AG04450 (cell line): ENCODE measurements around the gene OR2T27. TPM values are rescaled to one million over a fixed set of nuclear protein-coding genes. Genes with fewer than 3 reads are reported as not detected.

ENCODE experiments used
- CTCF ChIA-PET: fragments of 300-600, 350-600 bp; formaldehyde crosslinking; extraction: SDS; loops from one replicate; lab custom pipeline; 2022; ENCODE audit warnings: antibody characterized with exemption, inconsistent platforms; lab: Charles Lee
- POLR2A ChIA-PET: fragments of 350-600 bp; formaldehyde crosslinking; extraction: SDS; loops from one replicate; lab custom pipeline; 2021; ENCODE audit warnings: antibody characterized with exemption, inconsistent platforms; lab: Yijun Ruan, JAX
- DNase-seq: peaks from one replicate; pipeline ENCODE4 v3.0.0-alpha.2; 2011; ENCODE audit warnings: low read depth, low spot score
- H3K27ac ChIP-seq: one replicate; pipeline ENCODE4 v1.5.1; 2012; ENCODE audit warnings: low read depth, low read length, control low read depth
- H3K27me3 ChIP-seq: one replicate; pipeline ENCODE4 v1.6.0; 2012; ENCODE audit warnings: low read length; ENCODE audit not compliant: control insufficient read depth, insufficient read depth
- H3K4me3 ChIP-seq: 2 replicates; pipeline ENCODE4 v1.5.1; 2011; ENCODE audit warnings: mild to moderate bottlenecking, low read depth, low read length, control low read depth
- H3K9me3 ChIP-seq: 2 replicates; pipeline ENCODE4 v1.5.1; 2012; ENCODE audit warnings: low read length; ENCODE audit not compliant: control insufficient read depth, insufficient read depth
- polyA plus RNA-seq: library from polyadenylated mRNA; depleted of rRNA; stranded (reverse); fragments of >200 nt; gene quantifications from 2 replicates; pipeline ENCODE4 v1.2.3, GENCODE V29; 2011
- TF ChIP-seq, protein P1 (sequence below): IDR thresholded peaks from 2 replicates; pipeline ENCODE4 v1.5.1; 2011; ENCODE audit warnings: low read depth, low read length, control low read depth, inconsistent platforms

OR2T27 gene
- polyA plus RNA-seq, 1 experiment = not detected

DNA sequence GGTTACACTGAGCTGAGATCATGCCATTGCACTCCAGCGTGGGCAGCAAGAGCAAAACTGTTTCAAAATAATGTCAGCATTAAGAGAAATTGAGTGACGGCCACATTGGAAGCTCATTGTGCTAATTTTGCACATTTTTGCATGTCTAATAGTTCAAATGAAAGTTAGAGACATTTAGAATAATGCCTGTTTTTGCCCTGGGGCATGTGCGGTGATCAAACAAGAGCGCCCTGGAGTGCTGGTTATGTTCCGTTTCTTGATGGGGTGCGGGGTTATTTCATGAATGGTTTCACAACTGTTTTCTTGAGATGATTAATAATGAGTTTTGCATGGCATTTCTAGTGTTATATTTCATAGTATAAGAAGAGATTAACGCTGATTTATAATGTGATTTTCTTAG lies 33.6 kb downstream of the OR2T27 start:
- Histone ChIP-seq H3K27me3 (no peaks in the 10 kb centered on the region), H3K9me3 (no peaks in the 10 kb centered on the region), H3K4me3 (no peak overlapping the region), H3K27ac (no peak overlapping the region)
- ChIA-PET POLR2A (no interaction called here), CTCF (interaction anchor here (1.1 kb wide), 1 partner anchor 184 kb away, joined by 4 read pairs; no protein-coding TSS in a partner anchor)
- no peak for DNase-seq
- TF ChIP-seq, protein P1, sequence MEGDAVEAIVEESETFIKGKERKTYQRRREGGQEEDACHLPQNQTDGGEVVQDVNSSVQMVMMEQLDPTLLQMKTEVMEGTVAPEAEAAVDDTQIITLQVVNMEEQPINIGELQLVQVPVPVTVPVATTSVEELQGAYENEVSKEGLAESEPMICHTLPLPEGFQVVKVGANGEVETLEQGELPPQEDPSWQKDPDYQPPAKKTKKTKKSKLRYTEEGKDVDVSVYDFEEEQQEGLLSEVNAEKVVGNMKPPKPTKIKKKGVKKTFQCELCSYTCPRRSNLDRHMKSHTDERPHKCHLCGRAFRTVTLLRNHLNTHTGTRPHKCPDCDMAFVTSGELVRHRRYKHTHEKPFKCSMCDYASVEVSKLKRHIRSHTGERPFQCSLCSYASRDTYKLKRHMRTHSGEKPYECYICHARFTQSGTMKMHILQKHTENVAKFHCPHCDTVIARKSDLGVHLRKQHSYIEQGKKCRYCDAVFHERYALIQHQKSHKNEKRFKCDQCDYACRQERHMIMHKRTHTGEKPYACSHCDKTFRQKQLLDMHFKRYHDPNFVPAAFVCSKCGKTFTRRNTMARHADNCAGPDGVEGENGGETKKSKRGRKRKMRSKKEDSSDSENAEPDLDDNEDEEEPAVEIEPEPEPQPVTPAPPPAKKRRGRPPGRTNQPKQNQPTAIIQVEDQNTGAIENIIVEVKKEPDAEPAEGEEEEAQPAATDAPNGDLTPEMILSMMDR = no peak

DNA sequence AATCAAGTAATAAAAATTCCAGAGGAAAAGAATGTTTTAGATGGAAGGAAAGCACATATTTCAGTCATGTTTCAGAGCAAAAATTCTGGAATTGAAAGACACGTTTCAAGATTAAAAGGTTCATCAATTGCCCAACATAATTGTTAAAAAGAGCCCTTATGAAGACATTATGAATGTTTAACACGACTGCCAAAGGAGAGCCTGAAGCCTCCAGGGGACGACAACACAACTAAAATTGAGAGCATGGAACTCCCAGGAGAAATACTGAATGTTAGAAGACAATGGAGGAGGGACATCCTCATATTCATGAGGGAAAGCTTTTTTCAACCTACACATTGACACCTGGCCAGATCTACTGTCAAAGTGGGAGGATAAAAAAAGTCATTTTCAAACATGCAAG lies 36.5 kb downstream of the OR2T27 start:
- ChIA-PET POLR2A (no interaction called here), CTCF (no interaction called here)
- H3K4me3 ChIP-seq = no peak overlapping the region
- H3K27ac ChIP-seq = no peak overlapping the region
- no peak for DNase-seq
- TF ChIP-seq, protein P1 = peak; percentile 22; the same call in 1 of the 2 replicates
- no peaks in the 10 kb centered on the region for H3K9me3 ChIP-seq
- no peaks in the 10 kb centered on the region for H3K27me3 ChIP-seq

- DNase-seq = no peak
- Histone ChIP-seq H3K9me3 (no peaks in the 10 kb centered on the region; the same call in 1 of the 2 replicates), H3K27me3 (no peaks in the 10 kb centered on the region), H3K4me3 (no peak overlapping the region), H3K27ac (no peak overlapping the region)
- TF ChIP-seq, protein P1 = no peak
- POLR2A ChIA-PET = no interaction called here
- CTCF ChIA-PET = no interaction called here
Observed at GRCh38 chr1:248618119-248618518, 37.2 kb downstream of the OR2T27 start.

- TF ChIP-seq, protein P1 = no peak
- no peak for DNase-seq
- no peaks in the 10 kb centered on the region for H3K27me3 ChIP-seq
- peaks cover 10% of the 10 kb centered on the region for H3K9me3 ChIP-seq
- CTCF ChIA-PET = no interaction called here
- no peak overlapping the region for H3K27ac ChIP-seq
- H3K4me3 ChIP-seq = no peak overlapping the region
- POLR2A ChIA-PET = no interaction called here
Observed at GRCh38 chr1:248613742-248614141, 41.6 kb downstream of the OR2T27 start.

GRCh38 chr1:248611883-248612414 lies 43.4 kb downstream of the OR2T27 start:
- DNase-seq = no peak
- no peaks in the 10 kb centered on the region for H3K27me3 ChIP-seq
- TF ChIP-seq, protein P1 = no peak
- H3K9me3 ChIP-seq = peaks cover 10% of the 10 kb centered on the region
- H3K4me3 ChIP-seq = no peak overlapping the region
- POLR2A ChIA-PET = no interaction called here
- CTCF ChIA-PET = no interaction called here
- no peak overlapping the region for H3K27ac ChIP-seq
